A549 (cell line): ENCODE data around the gene CEACAM4. TPM values are rescaled to one million over a fixed set of nuclear protein-coding genes. Genes with fewer than 3 reads are reported as not detected.

Source experiments
- ATAC-seq, 2 experiments: fragments of 200-7000 bp in 1 of 2; fragments of >200 bp in 1 of 2; cut with Nextera tagmentation in 1 of 2; cut with Tn5 transposase in 1 of 2; 3 replicates each; pipeline versions ENCODE4 v1.8.0 to v1.9.1; 2018 to 2020; ENCODE audit warnings: mild to moderate bottlenecking in 1 of 2, moderate library complexity in 1 of 2
- CTCF ChIA-PET: fragments of 300-600 bp; sonication (Branson Sonifier 250); formaldehyde crosslinking; extraction: SDS; loops from one replicate; lab custom pipeline; 2021; ENCODE audit warnings: antibody characterized with exemption, inconsistent platforms; lab: Yijun Ruan, JAX
- POLR2A ChIA-PET: fragments of 350-600 bp; formaldehyde crosslinking; extraction: SDS; loops from one replicate; lab custom pipeline; 2021; ENCODE audit warnings: antibody characterized with exemption, inconsistent platforms; lab: Yijun Ruan, JAX
- DNase-seq, 2 experiments: peaks; one replicate each; pipeline versions ENCODE4 v3.0.0 to v3.0.0-alpha.2; 2011 to 2016; ENCODE audit warnings: low read depth in 1 of 2, low spot score in 1 of 2
- FAIRE-seq: peaks from 2 replicates; lab custom pipeline; 2011; peaks lifted over from hg19 to GRCh38; lab: Jason Lieb, UNC
- H3K27ac ChIP-seq, 2 experiments: fragments of >200 bp; sonication (Bioruptor Twin); formaldehyde crosslinking; 3 replicates each; pipeline ENCODE4 v1.5.1; 2016 to 2017
- H3K4me1 ChIP-seq: fragments of >200 bp; sonication (Bioruptor Twin); formaldehyde crosslinking; 3 replicates; pipeline ENCODE4 v1.6.1; 2016
- H3K4me2 ChIP-seq: fragments of >200 bp; sonication (Bioruptor Twin); formaldehyde crosslinking; 3 replicates; pipeline ENCODE4 v1.6.1; 2016
- H3K4me3 ChIP-seq: fragments of >200 bp; sonication (Bioruptor Twin); formaldehyde crosslinking; 3 replicates; pipeline ENCODE4 v1.5.1; 2016
- H3K9me3 ChIP-seq: fragments of >200 bp; sonication (Bioruptor Twin); formaldehyde crosslinking; 3 replicates; pipeline ENCODE4 v1.6.1; 2016
- CHD4 ChIP-seq: fragments of 200-600 bp; sonication (generic); IDR thresholded peaks from 2 replicates; pipeline ENCODE4 v1.6.1; 2016; ENCODE audit warnings: antibody characterized with exemption, mild to moderate bottlenecking, borderline replicate concordance
- EP300 ChIP-seq, 2 experiments: fragments of >200 bp; sonication (Bioruptor Twin); formaldehyde crosslinking; IDR thresholded peaks; 2 replicates in 1 of 2; 3 replicates in 1 of 2; pipeline ENCODE4 v1.6.1; 2016 to 2017
- ESRRA ChIP-seq: fragments of 150-350 bp; IDR thresholded peaks from 2 replicates; pipeline ENCODE4 v1.6.1; 2014; ENCODE audit warnings: mild to moderate bottlenecking, low read length, borderline replicate concordance
- FOSB ChIP-seq: fragments of 250-450 bp; sonication (Bioruptor Pico); IDR thresholded peaks from 2 replicates; pipeline ENCODE4 v1.5.0; 2020; ENCODE audit warnings: mild to moderate bottlenecking, moderate library complexity
- FOSL2 ChIP-seq, 2 experiments: fragments of 450-650 bp in 1 of 2; fragments of >200 bp in 1 of 2; sonication (Bioruptor Twin) in 1 of 2; formaldehyde crosslinking; IDR thresholded peaks; 2 replicates each; pipeline versions ENCODE4 v1.5.0 to v1.6.1; 2016 to 2020; ENCODE audit warnings: mild to moderate bottlenecking in 1 of 2, moderate library complexity in 1 of 2
- HEYL ChIP-seq: fragments of 250-450 bp; sonication (Bioruptor Pico); IDR thresholded peaks from 2 replicates; pipeline ENCODE4 v1.8.0; 2021; ENCODE audit warnings: mild to moderate bottlenecking, moderate library complexity
- HOXB13 ChIP-seq: fragments of 250-450 bp; sonication (Bioruptor Pico); IDR thresholded peaks from 2 replicates; pipeline ENCODE4 v1.5.0; 2020; ENCODE audit warnings: low read depth, mild to moderate bottlenecking, moderate library complexity
- KDM1A ChIP-seq: fragments of 200-600 bp; sonication (generic); IDR thresholded peaks from 2 replicates; pipeline ENCODE4 v1.6.1; 2016; ENCODE audit warnings: low read depth, mild to moderate bottlenecking
- POLR2A ChIP-seq: IDR thresholded peaks from 2 replicates; pipeline ENCODE4 v1.6.1; 2012; ENCODE audit warnings: mild to moderate bottlenecking, low read length
- SMC3 ChIP-seq: fragments of >200 bp; sonication (Bioruptor Twin); formaldehyde crosslinking; IDR thresholded peaks from 3 replicates; pipeline ENCODE4 v1.6.1; 2018; ENCODE audit warnings: inconsistent platforms
- ZSCAN20 ChIP-seq: fragments of 250-450 bp; sonication (Bioruptor Pico); IDR thresholded peaks from 2 replicates; pipeline ENCODE4 v1.8.0; 2022; ENCODE audit warnings: mild to moderate bottlenecking, moderate library complexity
- WGBS: methylation state at CpG from one replicate; pipeline ENCODE4 v1.1.6; 2017; ENCODE audit errors: missing lambda C conversion rate; 5-methylcytosine and 5-hydroxymethylcytosine counted together
- polyA plus RNA-seq, 4 experiments: library from polyadenylated mRNA; depleted of rRNA in 3 of 4; stranded (reverse); fragments of >200 nt; fragmentation: RNase III in 1 of 4; extraction: RNeasy Plus Mini Kit Qiagen cat#74134 plus additional on column Dnase treatment in 1 of 4; gene quantifications; 2 replicates in 3 of 4; 3 replicates in 1 of 4; pipeline ENCODE4 v1.2.3, GENCODE V29; 2011 to 2017
- TF ChIP-seq, protein P1 (sequence below): fragments of 450-650 bp; IDR thresholded peaks from 2 replicates; pipeline ENCODE4 v1.6.1; 2014; ENCODE audit warnings: antibody characterized with exemption
- TF ChIP-seq, protein P2 (sequence below): fragments of 200-600 bp; sonication (generic); IDR thresholded peaks from 2 replicates; pipeline ENCODE4 v1.6.1; 2016; ENCODE audit warnings: antibody characterized with exemption, mild to moderate bottlenecking, moderate library complexity
- TF ChIP-seq, protein P3 (sequence below): fragments of >200 bp; sonication (Bioruptor Twin); formaldehyde crosslinking; IDR thresholded peaks from 3 replicates; pipeline ENCODE4 v1.6.1; 2016
- TF ChIP-seq, protein P4 (sequence below): fragments of >200 bp; sonication (Bioruptor Twin); formaldehyde crosslinking; IDR thresholded peaks from 2 replicates; pipeline ENCODE4 v1.6.1; 2016
- TF ChIP-seq, protein P5 (sequence below): IDR thresholded peaks from 2 replicates; pipeline ENCODE4 v1.6.1; 2012

The CEACAM4 gene
- polyA plus RNA-seq, 2 of the 4 experiments (the other 2 are of a cell fraction) = not detected

DNA sequence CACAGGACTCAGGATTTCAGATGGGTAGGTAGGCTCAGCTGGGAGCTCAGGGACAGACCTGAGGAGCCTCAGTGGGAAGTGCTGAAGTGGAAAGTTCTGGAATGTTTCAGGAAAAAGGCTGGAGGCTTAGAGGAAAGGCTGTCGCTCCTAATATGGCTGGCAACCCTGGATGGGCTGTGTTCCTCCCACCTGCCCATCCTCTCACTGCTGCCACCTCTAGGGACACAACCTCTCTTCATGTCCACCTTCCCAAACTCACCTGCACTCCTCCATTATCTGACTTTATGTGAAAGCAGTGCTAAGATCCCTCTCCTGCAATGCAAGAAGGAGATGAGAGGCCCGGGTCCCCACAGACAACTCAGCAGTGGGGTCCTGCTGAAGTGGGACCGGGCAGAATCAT, 56.7 kb downstream of the CEACAM4 start:
- Histone ChIP-seq H3K27ac (no peak overlapping the region), H3K4me3 (no peak overlapping the region), H3K4me2 (0 out of 3 replicates have a peak overlapping the region, but pooled peaks have one; percentile 1), H3K9me3 (peaks cover 6% of the 10 kb centered on the region; the same call in 1 of the 3 replicates), H3K4me1 (no peaks in the 10 kb centered on the region; the same call in 1 of the 3 replicates)
- ChIA-PET POLR2A (interaction anchor here (1.0 to 1.1 kb wide), 2 partner anchors 121 to 131 kb away, joined by 4 to 5 read pairs; partner anchors contain the start of gene DMAC2), CTCF (interaction anchor here (0.6 to 46.4 kb wide), 82 partner anchors 2 to 1248 kb away, joined by 3 to 1358 read pairs (median 4); partner anchors contain the start of genes B9D2, CCDC97, CEACAM21 and DMAC2)
- TF ChIP-seq FOSB (CRISPR knock-in tag) (no peak), FOSL2 (IDR thresholded peaks at IDR 0.05) (no peak), FOSL2 (CRISPR knock-in tag; IDR thresholded peaks at IDR 0.05) (no peak), HOXB13 (CRISPR knock-in tag) (no peak), SMC3 (no peak), ZSCAN20 (CRISPR knock-in tag) (no peak), KDM1A (no peak), EP300 (IDR thresholded peaks at IDR 0.05) (no peak), ESRRA (no peak), HEYL (no peak), CHD4 (no peak)
- TF ChIP-seq, protein P1, sequence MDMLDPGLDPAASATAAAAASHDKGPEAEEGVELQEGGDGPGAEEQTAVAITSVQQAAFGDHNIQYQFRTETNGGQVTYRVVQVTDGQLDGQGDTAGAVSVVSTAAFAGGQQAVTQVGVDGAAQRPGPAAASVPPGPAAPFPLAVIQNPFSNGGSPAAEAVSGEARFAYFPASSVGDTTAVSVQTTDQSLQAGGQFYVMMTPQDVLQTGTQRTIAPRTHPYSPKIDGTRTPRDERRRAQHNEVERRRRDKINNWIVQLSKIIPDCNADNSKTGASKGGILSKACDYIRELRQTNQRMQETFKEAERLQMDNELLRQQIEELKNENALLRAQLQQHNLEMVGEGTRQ = no peak
- TF ChIP-seq, protein P2, sequence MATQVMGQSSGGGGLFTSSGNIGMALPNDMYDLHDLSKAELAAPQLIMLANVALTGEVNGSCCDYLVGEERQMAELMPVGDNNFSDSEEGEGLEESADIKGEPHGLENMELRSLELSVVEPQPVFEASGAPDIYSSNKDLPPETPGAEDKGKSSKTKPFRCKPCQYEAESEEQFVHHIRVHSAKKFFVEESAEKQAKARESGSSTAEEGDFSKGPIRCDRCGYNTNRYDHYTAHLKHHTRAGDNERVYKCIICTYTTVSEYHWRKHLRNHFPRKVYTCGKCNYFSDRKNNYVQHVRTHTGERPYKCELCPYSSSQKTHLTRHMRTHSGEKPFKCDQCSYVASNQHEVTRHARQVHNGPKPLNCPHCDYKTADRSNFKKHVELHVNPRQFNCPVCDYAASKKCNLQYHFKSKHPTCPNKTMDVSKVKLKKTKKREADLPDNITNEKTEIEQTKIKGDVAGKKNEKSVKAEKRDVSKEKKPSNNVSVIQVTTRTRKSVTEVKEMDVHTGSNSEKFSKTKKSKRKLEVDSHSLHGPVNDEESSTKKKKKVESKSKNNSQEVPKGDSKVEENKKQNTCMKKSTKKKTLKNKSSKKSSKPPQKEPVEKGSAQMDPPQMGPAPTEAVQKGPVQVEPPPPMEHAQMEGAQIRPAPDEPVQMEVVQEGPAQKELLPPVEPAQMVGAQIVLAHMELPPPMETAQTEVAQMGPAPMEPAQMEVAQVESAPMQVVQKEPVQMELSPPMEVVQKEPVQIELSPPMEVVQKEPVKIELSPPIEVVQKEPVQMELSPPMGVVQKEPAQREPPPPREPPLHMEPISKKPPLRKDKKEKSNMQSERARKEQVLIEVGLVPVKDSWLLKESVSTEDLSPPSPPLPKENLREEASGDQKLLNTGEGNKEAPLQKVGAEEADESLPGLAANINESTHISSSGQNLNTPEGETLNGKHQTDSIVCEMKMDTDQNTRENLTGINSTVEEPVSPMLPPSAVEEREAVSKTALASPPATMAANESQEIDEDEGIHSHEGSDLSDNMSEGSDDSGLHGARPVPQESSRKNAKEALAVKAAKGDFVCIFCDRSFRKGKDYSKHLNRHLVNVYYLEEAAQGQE = no peak; the same call in 1 of the 2 replicates
- TF ChIP-seq, protein P3, sequence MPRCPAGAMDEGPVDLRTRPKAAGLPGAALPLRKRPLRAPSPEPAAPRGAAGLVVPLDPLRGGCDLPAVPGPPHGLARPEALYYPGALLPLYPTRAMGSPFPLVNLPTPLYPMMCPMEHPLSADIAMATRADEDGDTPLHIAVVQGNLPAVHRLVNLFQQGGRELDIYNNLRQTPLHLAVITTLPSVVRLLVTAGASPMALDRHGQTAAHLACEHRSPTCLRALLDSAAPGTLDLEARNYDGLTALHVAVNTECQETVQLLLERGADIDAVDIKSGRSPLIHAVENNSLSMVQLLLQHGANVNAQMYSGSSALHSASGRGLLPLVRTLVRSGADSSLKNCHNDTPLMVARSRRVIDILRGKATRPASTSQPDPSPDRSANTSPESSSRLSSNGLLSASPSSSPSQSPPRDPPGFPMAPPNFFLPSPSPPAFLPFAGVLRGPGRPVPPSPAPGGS = no peak
- TF ChIP-seq, protein P4, sequence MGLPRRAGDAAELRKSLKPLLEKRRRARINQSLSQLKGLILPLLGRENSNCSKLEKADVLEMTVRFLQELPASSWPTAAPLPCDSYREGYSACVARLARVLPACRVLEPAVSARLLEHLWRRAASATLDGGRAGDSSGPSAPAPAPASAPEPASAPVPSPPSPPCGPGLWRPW = no peak
- peak; percentile 43 for FAIRE-seq
- WGBS = 5% methylated on average over 3 of the region's 3 CpGs
- no peak for DNase-seq
- peak; percentile 58 to 60 for ATAC-seq

DNA sequence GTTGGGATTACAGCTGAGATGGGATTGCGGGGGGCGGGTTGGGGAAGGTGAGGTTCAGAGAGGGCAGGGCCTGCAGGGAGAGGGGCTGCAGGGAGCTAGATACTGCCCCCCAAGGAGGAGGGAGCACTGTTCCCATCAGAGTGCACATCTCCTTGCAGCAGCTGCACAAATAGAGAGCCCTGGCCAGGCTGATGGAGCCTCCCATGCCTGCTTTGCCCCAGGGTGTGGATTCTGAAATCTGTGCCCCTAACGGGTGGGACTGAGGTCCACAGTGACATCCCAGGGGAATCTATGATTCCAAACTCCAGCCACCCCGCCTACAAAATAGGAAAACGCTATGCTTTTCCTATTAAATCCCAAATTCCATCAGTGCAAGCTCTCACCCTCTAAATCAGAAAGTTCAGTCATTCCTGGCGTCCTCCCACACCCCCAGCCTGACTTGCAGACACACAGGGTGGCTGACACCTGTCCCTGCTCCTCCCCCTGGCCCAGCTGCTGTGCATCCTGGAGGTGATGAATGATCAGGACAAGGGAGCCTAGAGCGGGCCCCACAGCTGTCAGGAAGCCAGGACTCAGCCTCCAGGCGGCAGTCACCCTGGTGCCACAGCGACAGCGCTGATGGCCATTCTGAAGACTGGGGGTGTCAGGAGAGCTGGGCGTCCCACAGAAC, 57.3 kb downstream of the CEACAM4 start:
- ATAC-seq (peak; percentile 7 to 21), DNase-seq (no peak), FAIRE-seq (no peak)
- 26% methylated on average over 11 of the region's 11 CpGs for WGBS
- no peak overlapping the region for H3K4me3 ChIP-seq
- no peak overlapping the region for H3K4me2 ChIP-seq
- no peak overlapping the region for H3K27ac ChIP-seq
- peak; percentile 8; the same call in 1 of the 2 replicates for TF ChIP-seq POLR2A
- TF ChIP-seq, protein P2 = no peak
- TF ChIP-seq, protein P5, sequence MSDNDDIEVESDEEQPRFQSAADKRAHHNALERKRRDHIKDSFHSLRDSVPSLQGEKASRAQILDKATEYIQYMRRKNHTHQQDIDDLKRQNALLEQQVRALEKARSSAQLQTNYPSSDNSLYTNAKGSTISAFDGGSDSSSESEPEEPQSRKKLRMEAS = no peak
- peaks cover 6% of the 10 kb centered on the region; the same call in 1 of the 3 replicates for H3K9me3 ChIP-seq
- POLR2A ChIA-PET = interaction anchor here (1.1 kb wide), 1 partner anchor 130 kb away, joined by 3 read pairs; no protein-coding TSS in a partner anchor
- CTCF ChIA-PET = interaction anchor here (0.7 to 46.4 kb wide), 46 partner anchors 3 to 1429 kb away, joined by 3 to 1358 read pairs (median 7); partner anchors contain the start of genes B9D2, CCDC97, CEACAM21 and DMAC2
- H3K4me1 ChIP-seq = peaks cover 5% of the 10 kb centered on the region; the same call in 2 of the 3 replicates
